HepG2 (cell line): Measurements from ENCODE around the gene DGKG. TPM values are rescaled to one million over a fixed set of nuclear protein-coding genes. Genes with fewer than 3 reads are reported as not detected.

Experiments
- FOXK2 ChIP-seq: fragments of 450-650 bp; IDR thresholded peaks from 2 replicates; pipeline ENCODE4 v1.6.1; 2016
- FOXP1 ChIP-seq, 2 experiments: fragments of 450-650 bp in 1 of 2; IDR thresholded peaks; 2 replicates each; pipeline ENCODE4 v1.6.1; 2017 to 2018; ENCODE audit warnings: antibody characterized with exemption in 1 of 2
- HNRNPUL1 ChIP-seq: fragments of 200-400 bp; formaldehyde crosslinking; IDR thresholded peaks from 2 replicates; pipeline ENCODE4 v1.6.1; 2017; ENCODE audit warnings: low read depth, mild to moderate bottlenecking, low read length, moderate library complexity
- JARID2 ChIP-seq: sonication (generic); formaldehyde crosslinking; IDR thresholded peaks from 2 replicates; pipeline ENCODE4 v1.8.1; 2023; ENCODE audit warnings: missing genetic modification reagents, inconsistent platforms; ENCODE audit not compliant: insufficient replicate concordance
- MED1 ChIP-seq: sonication (generic); formaldehyde crosslinking; IDR thresholded peaks from 2 replicates; pipeline ENCODE4 v1.4.0; 2020; ENCODE audit warnings: missing genetic modification reagents
- MED13 ChIP-seq: sonication (generic); formaldehyde crosslinking; IDR thresholded peaks from 2 replicates; pipeline ENCODE4 v1.5.0; 2020; ENCODE audit warnings: missing genetic modification reagents
- MEF2D ChIP-seq: sonication (generic); formaldehyde crosslinking; IDR thresholded peaks from 2 replicates; pipeline ENCODE4 v1.5.1; 2020; ENCODE audit warnings: mild to moderate bottlenecking, missing genetic modification reagents
- NCOA5 ChIP-seq: sonication (generic); formaldehyde crosslinking; IDR thresholded peaks from 2 replicates; pipeline ENCODE4 v1.4.0; 2020; ENCODE audit warnings: missing genetic modification reagents
- NR2F6 ChIP-seq, 2 experiments: IDR thresholded peaks; 2 replicates each; pipeline ENCODE4 v1.6.1; 2016; ENCODE audit warnings: antibody characterized with exemption in 1 of 2, mild to moderate bottlenecking in 1 of 2
- NRL ChIP-seq: sonication (generic); formaldehyde crosslinking; IDR thresholded peaks from 2 replicates; pipeline ENCODE4 v1.5.0; 2020; ENCODE audit warnings: missing genetic modification reagents, mild to moderate bottlenecking, moderate library complexity, borderline replicate concordance
- PCBP1 ChIP-seq: fragments of 200-400 bp; formaldehyde crosslinking; IDR thresholded peaks from 2 replicates; pipeline ENCODE4 v1.6.1; 2017; ENCODE audit warnings: mild to moderate bottlenecking, low read depth, low read length, borderline replicate concordance
- RXRA ChIP-seq: sonication (generic); formaldehyde crosslinking; IDR thresholded peaks from 2 replicates; pipeline ENCODE4 v1.5.1; 2020; ENCODE audit warnings: missing genetic modification reagents
- XBP1 ChIP-seq: sonication (generic); formaldehyde crosslinking; IDR thresholded peaks from 2 replicates; pipeline ENCODE4 v1.5.0; 2020; ENCODE audit warnings: missing genetic modification reagents
- ZBTB2 ChIP-seq: sonication (generic); formaldehyde crosslinking; IDR thresholded peaks from 2 replicates; pipeline ENCODE4 v1.8.0; 2022; ENCODE audit warnings: low read depth, missing genetic modification reagents
- ZEB1 ChIP-seq: IDR thresholded peaks from 2 replicates; pipeline ENCODE4 v1.6.1; 2012; ENCODE audit warnings: mild to moderate bottlenecking, low read depth, inconsistent platforms; ENCODE audit not compliant: insufficient replicate concordance
- ZFP1 ChIP-seq: IDR thresholded peaks from 2 replicates; pipeline ENCODE4 v1.6.1; 2016
- ZNF350 ChIP-seq: sonication (generic); formaldehyde crosslinking; IDR thresholded peaks from 2 replicates; pipeline ENCODE4 v1.4.0; 2020; ENCODE audit warnings: mild to moderate bottlenecking, low read depth, missing genetic modification reagents, borderline replicate concordance
- ZSCAN20 ChIP-seq: sonication (generic); formaldehyde crosslinking; IDR thresholded peaks from 2 replicates; pipeline ENCODE4 v1.4.0; 2020; ENCODE audit warnings: missing genetic modification reagents, mild to moderate bottlenecking, borderline replicate concordance
- polyA plus RNA-seq, 8 experiments: library from polyadenylated mRNA; depleted of rRNA in 3 of 8; stranded (reverse) in 7 of 8; unstranded in 1 of 8; fragments of >200 nt; fragmentation: Illumina TruSeq in 4 of 8; extraction: Trizol in 4 of 8; gene quantifications; 2 replicates each; pipeline versions ENCODE4 v1.2.1 to v1.2.3, GENCODE V29; 2011 to 2016; ENCODE audit warnings: low read depth in 4 of 8, missing spikeins in 1 of 8, mixed read lengths in 1 of 8; ENCODE audit not compliant: insufficient read depth in 1 of 8
- total RNA-seq, 5 experiments: library from RNA; depleted of rRNA; stranded (reverse); fragments of >200 nt; fragmentation: Illumina TruSeq; extraction: Trizol; gene quantifications; 2 replicates each; pipeline ENCODE4 v1.2.3, GENCODE V29; 2016; ENCODE audit warnings: low read depth in 1 of 5
- TF ChIP-seq, protein P1 (sequence below): sonication (generic); formaldehyde crosslinking; IDR thresholded peaks from 2 replicates; pipeline ENCODE4 v1.4.0; 2020; ENCODE audit warnings: low read depth, mild to moderate bottlenecking, missing genetic modification reagents
- TF ChIP-seq, protein P2 (sequence below): sonication (generic); IDR thresholded peaks from 2 replicates; pipeline ENCODE4 v1.6.1; 2016; ENCODE audit warnings: low read depth, borderline replicate concordance
- TF ChIP-seq, protein P3 (sequence below): IDR thresholded peaks from 2 replicates; pipeline ENCODE4 v1.4.0; 2020; ENCODE audit warnings: mild to moderate bottlenecking, missing genetic modification reagents
- TF ChIP-seq, protein P4 (sequence below): sonication (generic); formaldehyde crosslinking; conservative IDR thresholded peaks from 2 replicates; pipeline ENCODE4 v1.4.0; 2020; ENCODE audit warnings: missing genetic modification reagents

DGKG gene
- total and polyA plus RNA-seq, 2 of the 13 experiments (the other 11 are each of a cell fraction or from before 2014, with no cell fraction given): 3.8 to 6.2 TPM

DNA sequence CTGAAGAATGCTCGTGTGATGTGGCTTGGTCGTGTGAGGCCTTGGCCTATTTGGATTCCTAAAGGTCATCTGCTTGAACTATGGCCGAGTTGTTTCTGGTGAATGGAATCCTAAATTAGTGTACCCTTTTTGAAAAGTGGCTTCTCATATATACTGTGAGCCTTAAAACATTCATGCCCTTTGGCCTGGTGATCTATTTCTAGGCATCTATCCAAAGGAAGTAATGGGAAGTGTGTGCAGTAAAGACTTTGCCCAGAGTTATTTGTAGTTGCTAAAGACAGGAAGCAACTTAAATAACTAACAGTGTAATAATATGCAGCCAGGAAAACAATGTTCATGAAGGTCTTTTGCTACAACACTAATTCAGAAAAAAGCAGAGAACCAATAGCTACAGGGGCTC is 3.0 kb downstream of the DGKG start (continued):
- TF ChIP-seq, protein P1, sequence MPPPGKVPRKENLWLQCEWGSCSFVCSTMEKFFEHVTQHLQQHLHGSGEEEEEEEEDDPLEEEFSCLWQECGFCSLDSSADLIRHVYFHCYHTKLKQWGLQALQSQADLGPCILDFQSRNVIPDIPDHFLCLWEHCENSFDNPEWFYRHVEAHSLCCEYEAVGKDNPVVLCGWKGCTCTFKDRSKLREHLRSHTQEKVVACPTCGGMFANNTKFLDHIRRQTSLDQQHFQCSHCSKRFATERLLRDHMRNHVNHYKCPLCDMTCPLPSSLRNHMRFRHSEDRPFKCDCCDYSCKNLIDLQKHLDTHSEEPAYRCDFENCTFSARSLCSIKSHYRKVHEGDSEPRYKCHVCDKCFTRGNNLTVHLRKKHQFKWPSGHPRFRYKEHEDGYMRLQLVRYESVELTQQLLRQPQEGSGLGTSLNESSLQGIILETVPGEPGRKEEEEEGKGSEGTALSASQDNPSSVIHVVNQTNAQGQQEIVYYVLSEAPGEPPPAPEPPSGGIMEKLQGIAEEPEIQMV: no peak
- TF ChIP-seq PCBP1 (no peak), FOXP1 (IDR thresholded peaks at IDR 0.05) (no peak), FOXP1 (CRISPR knock-in tag; IDR thresholded peaks at IDR 0.05) (peak; percentile 62; the same call in 1 of the 2 replicates), ZSCAN20 (CRISPR knock-in tag) (no peak), MED13 (CRISPR knock-in tag) (no peak), ZFP1 (no peak), MED1 (peak; percentile 72), ZEB1 (no peak), NCOA5 (no peak), RXRA (CRISPR knock-in tag) (no peak; the same call in 1 of the 2 replicates), JARID2 (no peak), NRL (CRISPR knock-in tag) (no peak), NR2F6 (IDR thresholded peaks at IDR 0.05) (peak; percentile 76), NR2F6 (CRISPR knock-in tag; IDR thresholded peaks at IDR 0.05) (peak; percentile 76), ZBTB2 (CRISPR knock-in tag) (no peak), MEF2D (CRISPR knock-in tag) (peak; percentile 93), FOXK2 (no peak), HNRNPUL1 (no peak), XBP1 (CRISPR knock-in tag) (no peak), ZNF350 (CRISPR knock-in tag) (no peak)
- TF ChIP-seq, protein P2, sequence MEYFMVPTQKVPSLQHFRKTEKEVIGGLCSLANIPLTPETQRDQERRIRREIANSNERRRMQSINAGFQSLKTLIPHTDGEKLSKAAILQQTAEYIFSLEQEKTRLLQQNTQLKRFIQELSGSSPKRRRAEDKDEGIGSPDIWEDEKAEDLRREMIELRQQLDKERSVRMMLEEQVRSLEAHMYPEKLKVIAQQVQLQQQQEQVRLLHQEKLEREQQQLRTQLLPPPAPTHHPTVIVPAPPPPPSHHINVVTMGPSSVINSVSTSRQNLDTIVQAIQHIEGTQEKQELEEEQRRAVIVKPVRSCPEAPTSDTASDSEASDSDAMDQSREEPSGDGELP: no peak
- TF ChIP-seq, protein P3, sequence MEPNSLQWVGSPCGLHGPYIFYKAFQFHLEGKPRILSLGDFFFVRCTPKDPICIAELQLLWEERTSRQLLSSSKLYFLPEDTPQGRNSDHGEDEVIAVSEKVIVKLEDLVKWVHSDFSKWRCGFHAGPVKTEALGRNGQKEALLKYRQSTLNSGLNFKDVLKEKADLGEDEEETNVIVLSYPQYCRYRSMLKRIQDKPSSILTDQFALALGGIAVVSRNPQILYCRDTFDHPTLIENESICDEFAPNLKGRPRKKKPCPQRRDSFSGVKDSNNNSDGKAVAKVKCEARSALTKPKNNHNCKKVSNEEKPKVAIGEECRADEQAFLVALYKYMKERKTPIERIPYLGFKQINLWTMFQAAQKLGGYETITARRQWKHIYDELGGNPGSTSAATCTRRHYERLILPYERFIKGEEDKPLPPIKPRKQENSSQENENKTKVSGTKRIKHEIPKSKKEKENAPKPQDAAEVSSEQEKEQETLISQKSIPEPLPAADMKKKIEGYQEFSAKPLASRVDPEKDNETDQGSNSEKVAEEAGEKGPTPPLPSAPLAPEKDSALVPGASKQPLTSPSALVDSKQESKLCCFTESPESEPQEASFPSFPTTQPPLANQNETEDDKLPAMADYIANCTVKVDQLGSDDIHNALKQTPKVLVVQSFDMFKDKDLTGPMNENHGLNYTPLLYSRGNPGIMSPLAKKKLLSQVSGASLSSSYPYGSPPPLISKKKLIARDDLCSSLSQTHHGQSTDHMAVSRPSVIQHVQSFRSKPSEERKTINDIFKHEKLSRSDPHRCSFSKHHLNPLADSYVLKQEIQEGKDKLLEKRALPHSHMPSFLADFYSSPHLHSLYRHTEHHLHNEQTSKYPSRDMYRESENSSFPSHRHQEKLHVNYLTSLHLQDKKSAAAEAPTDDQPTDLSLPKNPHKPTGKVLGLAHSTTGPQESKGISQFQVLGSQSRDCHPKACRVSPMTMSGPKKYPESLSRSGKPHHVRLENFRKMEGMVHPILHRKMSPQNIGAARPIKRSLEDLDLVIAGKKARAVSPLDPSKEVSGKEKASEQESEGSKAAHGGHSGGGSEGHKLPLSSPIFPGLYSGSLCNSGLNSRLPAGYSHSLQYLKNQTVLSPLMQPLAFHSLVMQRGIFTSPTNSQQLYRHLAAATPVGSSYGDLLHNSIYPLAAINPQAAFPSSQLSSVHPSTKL (CRISPR knock-in tag): peak; percentile 65
- TF ChIP-seq, protein P4, sequence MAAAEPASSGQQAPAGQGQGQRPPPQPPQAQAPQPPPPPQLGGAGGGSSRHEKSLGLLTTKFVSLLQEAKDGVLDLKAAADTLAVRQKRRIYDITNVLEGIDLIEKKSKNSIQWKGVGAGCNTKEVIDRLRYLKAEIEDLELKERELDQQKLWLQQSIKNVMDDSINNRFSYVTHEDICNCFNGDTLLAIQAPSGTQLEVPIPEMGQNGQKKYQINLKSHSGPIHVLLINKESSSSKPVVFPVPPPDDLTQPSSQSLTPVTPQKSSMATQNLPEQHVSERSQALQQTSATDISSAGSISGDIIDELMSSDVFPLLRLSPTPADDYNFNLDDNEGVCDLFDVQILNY (CRISPR knock-in tag): no peak
